Ishikawa (cell line): ENCODE data around the gene TASP1.

ENCODE experiments used
- CEBPB ChIP-seq: IDR thresholded peaks from 2 replicates; pipeline ENCODE4 v1.6.1; 2012
- EGR1 ChIP-seq: IDR thresholded peaks from 2 replicates; pipeline ENCODE4 v1.6.1; 2012
- EP300 ChIP-seq: IDR thresholded peaks from 2 replicates; pipeline ENCODE4 v1.6.1; 2012; ENCODE audit warnings: borderline replicate concordance
- NFIC ChIP-seq: IDR thresholded peaks from 2 replicates; pipeline ENCODE4 v1.6.1; 2012
- RAD21 ChIP-seq: IDR thresholded peaks from 2 replicates; pipeline ENCODE4 v1.6.1; 2012; ENCODE audit warnings: low read depth
- REST ChIP-seq: IDR thresholded peaks from 2 replicates; pipeline ENCODE4 v1.6.1; 2012; ENCODE audit warnings: low read depth, mild to moderate bottlenecking
- TAF1 ChIP-seq: IDR thresholded peaks from 2 replicates; pipeline ENCODE4 v1.6.1; 2012; ENCODE audit warnings: low read depth, mild to moderate bottlenecking
- TEAD4 ChIP-seq: IDR thresholded peaks from 2 replicates; pipeline ENCODE4 v1.6.1; 2012
- USF1 ChIP-seq: IDR thresholded peaks from 2 replicates; pipeline ENCODE4 v1.6.1; 2012

DNA sequence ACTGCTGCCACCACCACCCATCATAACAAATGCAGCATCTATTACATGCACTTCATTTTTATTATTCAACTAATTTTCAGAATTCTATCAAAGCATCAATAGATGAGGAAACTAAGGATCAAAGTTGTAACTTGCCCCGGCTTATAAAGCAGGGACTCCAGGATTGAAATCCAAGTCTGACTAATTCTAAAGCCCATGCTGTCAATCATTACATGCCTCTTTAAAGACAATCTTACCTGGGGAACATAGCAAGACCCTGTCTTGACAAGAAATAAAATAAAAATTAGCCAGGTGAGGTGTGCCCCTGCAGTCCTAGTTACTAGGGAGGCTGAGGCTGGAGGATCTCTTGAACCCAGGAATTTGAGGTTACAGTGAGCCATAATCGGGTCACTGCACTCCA is 235.3 kb downstream of the TASP1 start:
- TF ChIP-seq RAD21: no peak
- TF ChIP-seq TEAD4: no peak
- no peak for TF ChIP-seq EP300
- no peak for TF ChIP-seq TAF1
- TF ChIP-seq NFIC: no peak
- no peak for TF ChIP-seq CEBPB
- TF ChIP-seq EGR1: no peak
- no peak for TF ChIP-seq USF1
- TF ChIP-seq REST: no peak
